Heart left ventricle (tissue), 13 donors: Measurements from ENCODE around the gene ANKRD40.

Experiments used
- CTCF ChIP-seq, 12 donors: fragments of 200-600 bp; sonication (generic) in 4 of 12; IDR thresholded peaks; one replicate each; pipeline versions ENCODE4 v1.5.0 to v1.8.0; 2018 to 2022; ENCODE audit warnings: antibody characterized with exemption in 12 of 12, mild to moderate bottlenecking in 5 of 12
- POLR2A ChIP-seq, 2 donors: fragments of 450-650 bp; IDR thresholded peaks; one replicate each; pipeline ENCODE4 v1.6.1; 2017; ENCODE audit warnings: antibody characterized with exemption in 2 of 2, mild to moderate bottlenecking in 2 of 2, moderate library complexity in 2 of 2
- donor health status: ischemic (EF 13 %, LVEDD 7.1; RV severe dilation, severe dysfunction).
- donor health status: DM: no; HTN: yes; CAD: no.
- donor health status: DM: no; HTN: no; CAD: no.
- donor health status: ischemic (EF 25% LVEDD 6.9; RV normal size, moderate dysfunction).
- donor health status: ischemic (EF 25% LVEDD 5.7; RV mildly dilated, moderate dysfunction).
- donor health status: ischemic (EF 35%, LVEDD 5.7; RV mildly dilated, moderate dysfunction).
- donor health status: nonischemic (EF 11% LVEDD 7.7; RV severe dilation, severe dysfunction).
- donor health status: DM: yes; HTN: yes; CAD: no.
- donor health status: PGD.
- donor health status: ischemic (EF 29% LVEDD 5.4; RV normal size, mild dysfunction).
- donor health status: nonischemic (EF 23%, LVEDD 6.1; RV moderate dilation, normal function).

DNA sequence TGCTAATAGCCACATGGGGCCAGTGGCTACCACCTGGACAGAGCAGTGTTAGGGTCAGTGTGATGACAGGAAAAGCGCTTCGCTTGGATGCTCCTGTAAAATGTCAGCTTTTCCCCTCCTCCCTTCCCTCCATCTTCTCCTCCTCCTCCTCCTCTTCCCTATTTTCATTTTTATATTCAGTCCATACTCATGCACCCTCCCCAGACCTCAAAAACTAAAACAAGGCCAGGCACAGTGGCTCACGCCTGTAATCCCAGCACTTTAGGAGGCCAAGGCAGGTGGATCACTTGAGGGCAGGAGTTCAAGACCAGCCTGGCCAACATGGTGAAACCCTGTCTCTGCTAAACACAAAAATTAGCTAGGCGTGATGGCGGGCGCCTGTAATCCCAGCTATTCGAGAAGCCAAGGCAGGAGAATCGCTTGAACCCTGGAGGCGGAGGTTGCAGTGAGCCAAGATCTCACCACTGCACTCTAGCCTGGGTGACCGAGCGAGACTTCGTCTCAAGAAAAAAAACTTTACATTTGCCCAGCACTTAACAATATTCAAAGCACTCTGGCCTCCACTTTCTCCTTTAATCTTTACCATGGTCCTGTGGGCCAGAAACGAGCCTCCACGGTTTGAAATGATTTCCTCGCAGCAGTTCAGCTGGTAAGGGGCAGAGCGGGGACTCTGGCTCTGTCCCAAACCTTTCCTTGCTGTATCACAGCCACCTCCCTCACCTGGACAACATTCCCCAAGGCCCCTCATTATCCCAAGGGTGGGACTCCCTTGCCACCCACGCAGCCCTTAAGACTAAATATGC, 21.8 kb downstream of the ANKRD40 start:
- TF ChIP-seq CTCF (IDR thresholded peaks at IDR 0.05) (no peak), POLR2A (IDR thresholded peaks at IDR 0.05) (no peak)
